Calu3 (cell line): ENCODE measurements around the gene MAP7. TPM values are rescaled to one million over a fixed set of nuclear protein-coding genes. Genes with fewer than 3 reads are reported as not detected.

Experiments
- BruUV-seq: library from RNA; stranded (reverse); fragments of 400-500 nt; replicated peaks from 2 replicates; lab custom pipeline; 2021; lab: Mats Ljungman, UMichigan
- CTCF ChIA-PET: fragments of 300-600 bp; sonication (Branson Sonifier 250); formaldehyde crosslinking; loops from one replicate; lab custom pipeline; 2022; ENCODE audit warnings: antibody characterized with exemption; lab: Charles Lee
- DNase-seq: peaks from one replicate; pipeline ENCODE4 v3.0.0; 2022
- H3K27ac Mint-ChIP-seq: one replicate; pipeline ENCODE4 v1.8.0; 2022; ENCODE audit warnings: mixed read lengths; ENCODE audit not compliant: unreplicated experiment
- H3K27me3 Mint-ChIP-seq: one replicate; pipeline ENCODE4 v1.8.0; 2022; ENCODE audit warnings: mixed read lengths; ENCODE audit not compliant: unreplicated experiment
- H3K36me3 Mint-ChIP-seq: one replicate; pipeline ENCODE4 v1.8.0; 2022; ENCODE audit warnings: mild to moderate bottlenecking, moderate library complexity, mixed read lengths; ENCODE audit not compliant: insufficient read depth, unreplicated experiment
- H3K4me1 Mint-ChIP-seq: one replicate; pipeline ENCODE4 v1.8.0; 2022; ENCODE audit warnings: mild to moderate bottlenecking, low read depth, mixed read lengths; ENCODE audit not compliant: unreplicated experiment
- H3K4me3 Mint-ChIP-seq: one replicate; pipeline ENCODE4 v1.8.0; 2022; ENCODE audit warnings: mild to moderate bottlenecking, low read depth, moderate library complexity, mixed read lengths; ENCODE audit not compliant: unreplicated experiment
- H3K9me3 Mint-ChIP-seq: one replicate; pipeline ENCODE4 v1.8.0; 2022; ENCODE audit warnings: low read depth, mixed read lengths; ENCODE audit not compliant: unreplicated experiment
- intact Hi-C: fragments of 100-400 bp; cut with micrococcal nuclease; formaldehyde crosslinking; loops from one replicate; pipeline ENCODE4 v1.10.0; 2022; ENCODE audit not compliant: unreplicated experiment
- total RNA-seq: library from RNA; stranded (reverse); gene quantifications from 2 replicates; pipeline ENCODE4 v1.2.3, GENCODE V29; 2022
- TF ChIP-seq, protein P1 (sequence below): fragments of 200-600 bp; IDR thresholded peaks from one replicate; pipeline ENCODE4 v1.8.0; 2022; ENCODE audit warnings: antibody characterized with exemption; ENCODE audit not compliant: unreplicated experiment

Gene MAP7
- total RNA-seq, 1 experiment from 2014 or later = 30.1 TPM

DNA sequence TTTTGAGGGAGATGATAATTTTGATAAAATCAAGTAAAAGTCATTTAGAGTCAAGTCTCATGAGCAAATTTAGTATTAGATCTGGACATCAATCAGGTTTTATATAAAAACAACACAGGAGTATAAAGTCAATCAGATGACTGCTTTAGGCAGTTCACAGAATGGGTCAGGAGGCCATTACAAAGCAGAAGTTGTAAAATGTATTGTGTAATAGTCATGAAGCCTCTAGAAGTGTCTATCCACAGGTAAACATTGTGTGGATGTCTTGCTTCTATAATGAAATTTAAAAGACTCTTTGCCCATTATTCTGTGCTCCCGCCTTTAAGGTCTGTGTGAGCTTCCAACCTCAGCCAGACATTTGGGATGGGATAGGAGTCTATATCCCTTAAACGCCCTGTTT, 28.8 kb downstream of the MAP7 start:
- CTCF ChIA-PET = no interaction called here
- no TSS peak for BruUV-seq
- H3K4me1 Mint-ChIP-seq = peaks cover 37% of the 10 kb centered on the region
- H3K27ac Mint-ChIP-seq = no peak overlapping the region
- intact Hi-C loops = no loop called here
- no peaks in the 10 kb centered on the region for H3K27me3 Mint-ChIP-seq
- TF ChIP-seq, protein P1, sequence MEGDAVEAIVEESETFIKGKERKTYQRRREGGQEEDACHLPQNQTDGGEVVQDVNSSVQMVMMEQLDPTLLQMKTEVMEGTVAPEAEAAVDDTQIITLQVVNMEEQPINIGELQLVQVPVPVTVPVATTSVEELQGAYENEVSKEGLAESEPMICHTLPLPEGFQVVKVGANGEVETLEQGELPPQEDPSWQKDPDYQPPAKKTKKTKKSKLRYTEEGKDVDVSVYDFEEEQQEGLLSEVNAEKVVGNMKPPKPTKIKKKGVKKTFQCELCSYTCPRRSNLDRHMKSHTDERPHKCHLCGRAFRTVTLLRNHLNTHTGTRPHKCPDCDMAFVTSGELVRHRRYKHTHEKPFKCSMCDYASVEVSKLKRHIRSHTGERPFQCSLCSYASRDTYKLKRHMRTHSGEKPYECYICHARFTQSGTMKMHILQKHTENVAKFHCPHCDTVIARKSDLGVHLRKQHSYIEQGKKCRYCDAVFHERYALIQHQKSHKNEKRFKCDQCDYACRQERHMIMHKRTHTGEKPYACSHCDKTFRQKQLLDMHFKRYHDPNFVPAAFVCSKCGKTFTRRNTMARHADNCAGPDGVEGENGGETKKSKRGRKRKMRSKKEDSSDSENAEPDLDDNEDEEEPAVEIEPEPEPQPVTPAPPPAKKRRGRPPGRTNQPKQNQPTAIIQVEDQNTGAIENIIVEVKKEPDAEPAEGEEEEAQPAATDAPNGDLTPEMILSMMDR = no peak
- H3K9me3 Mint-ChIP-seq = no peaks in the 10 kb centered on the region
- H3K36me3 Mint-ChIP-seq = no peaks in the 10 kb centered on the region
- DNase-seq = no peak
- H3K4me3 Mint-ChIP-seq = no peak overlapping the region

DNA sequence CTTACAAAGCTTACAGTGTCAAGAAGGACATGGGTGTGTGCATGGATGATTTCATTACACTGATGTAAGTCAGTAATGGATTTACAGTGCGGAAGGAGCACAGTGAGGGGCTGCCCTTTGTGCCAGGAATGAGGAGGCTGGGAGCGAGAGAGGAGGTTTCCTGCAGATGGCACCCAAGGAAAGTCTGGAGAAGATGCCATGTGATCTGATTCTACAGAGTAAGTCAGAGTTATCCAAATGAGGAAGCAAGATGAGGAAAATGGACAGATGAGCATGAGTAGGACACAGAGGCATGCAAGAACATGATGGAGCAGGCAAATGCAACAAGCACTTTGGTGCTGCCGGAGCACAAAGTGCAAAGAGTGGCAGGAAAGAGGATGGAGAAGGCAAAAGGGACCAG, 29.7 kb downstream of the MAP7 start:
- CTCF ChIA-PET = no interaction called here
- BruUV-seq = no TSS peak
- peaks cover 28% of the 10 kb centered on the region for H3K4me1 Mint-ChIP-seq
- DNase-seq = no peak
- no peaks in the 10 kb centered on the region for H3K27me3 Mint-ChIP-seq
- H3K4me3 Mint-ChIP-seq = no peak overlapping the region
- TF ChIP-seq, protein P1 = no peak
- intact Hi-C loops = no loop called here
- H3K9me3 Mint-ChIP-seq = no peaks in the 10 kb centered on the region
- no peaks in the 10 kb centered on the region for H3K36me3 Mint-ChIP-seq
- H3K27ac Mint-ChIP-seq = no peak overlapping the region

DNA sequence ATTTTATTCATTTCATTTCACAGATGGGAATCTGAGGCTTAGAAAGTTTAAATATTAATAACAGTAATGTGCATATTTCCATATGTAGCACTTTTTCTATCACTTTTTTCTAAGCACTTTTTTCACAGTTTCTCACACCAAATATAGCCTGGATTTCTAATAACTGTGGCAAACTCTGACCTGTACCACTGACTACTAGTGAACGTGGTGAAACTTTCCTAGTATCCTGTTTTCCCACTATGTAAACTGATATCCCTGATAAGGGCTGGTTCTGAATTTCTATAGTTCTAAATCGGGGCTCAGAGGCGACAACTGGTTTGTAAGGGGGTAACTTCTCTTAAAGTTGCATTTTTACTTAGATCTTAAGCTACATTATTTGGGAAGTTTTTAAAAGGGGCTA, 32.6 kb downstream of the MAP7 start:
- H3K27me3 Mint-ChIP-seq = no peaks in the 10 kb centered on the region
- H3K36me3 Mint-ChIP-seq = peaks cover 4% of the 10 kb centered on the region
- CTCF ChIA-PET = no interaction called here
- DNase-seq = no peak
- peaks cover 20% of the 10 kb centered on the region for H3K4me1 Mint-ChIP-seq
- no peak overlapping the region for H3K27ac Mint-ChIP-seq
- TF ChIP-seq, protein P1 = no peak
- intact Hi-C loops = no loop called here
- H3K4me3 Mint-ChIP-seq = no peak overlapping the region
- BruUV-seq = no TSS peak
- H3K9me3 Mint-ChIP-seq = no peaks in the 10 kb centered on the region

DNA sequence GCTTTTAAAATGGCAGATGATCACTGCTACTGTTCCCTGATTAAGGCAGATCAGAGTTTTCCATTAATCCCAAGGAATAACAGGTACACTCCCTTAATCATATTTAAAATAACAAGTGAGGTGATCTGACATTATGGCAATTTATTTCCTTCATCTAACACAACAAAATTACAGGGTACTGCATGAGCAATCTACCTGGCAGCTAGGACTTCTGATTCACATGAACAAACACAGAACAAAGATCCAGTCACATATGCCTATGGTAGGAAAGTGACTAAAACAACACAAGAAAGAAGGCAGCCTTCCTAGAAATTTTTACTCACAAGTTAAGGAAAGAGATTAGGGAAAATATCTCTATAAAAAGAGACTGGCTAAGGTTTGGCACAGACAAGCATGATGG, 33.2 kb downstream of the MAP7 start:
- H3K27ac Mint-ChIP-seq = no peak overlapping the region
- intact Hi-C loops = no loop called here
- CTCF ChIA-PET = interaction anchor here (1.2 kb wide), 1 partner anchor 33 kb away, joined by 4 read pairs; the partner anchor contains the start of gene MAP7
- DNase-seq = no peak
- BruUV-seq = no TSS peak
- no peak overlapping the region for H3K4me3 Mint-ChIP-seq
- H3K9me3 Mint-ChIP-seq = no peaks in the 10 kb centered on the region
- no peaks in the 10 kb centered on the region for H3K27me3 Mint-ChIP-seq
- TF ChIP-seq, protein P1 = no peak
- H3K4me1 Mint-ChIP-seq = peaks cover 20% of the 10 kb centered on the region
- H3K36me3 Mint-ChIP-seq = peaks cover 4% of the 10 kb centered on the region
